GM23248 (cell line): Measurements from ENCODE around the gene CRTC2.

Source experiments
- EZH2 ChIP-seq: fragments of 200-600 bp; sonication (generic); IDR thresholded peaks from 2 replicates; pipeline ENCODE4 v1.6.1; 2018; ENCODE audit warnings: antibody characterized with exemption, mild to moderate bottlenecking; ENCODE audit not compliant: insufficient read depth, poor library complexity, severe bottlenecking
- EZH2phosphoT487 ChIP-seq: fragments of 200-600 bp; sonication (generic); IDR thresholded peaks from 2 replicates; pipeline ENCODE4 v1.6.1; 2018; ENCODE audit warnings: antibody characterized with exemption, moderate library complexity, mild to moderate bottlenecking, low read depth; ENCODE audit not compliant: insufficient read depth

- TF ChIP-seq EZH2 (no peak), EZH2phosphoT487 (no peak)
Observed at GRCh38 chr1:153922972-153923925, 35.2 kb downstream of the CRTC2 start, which contains the start of gene GATAD2B.
